Amniotic stem cell (primary cell): ENCODE data around the gene RAPGEF4.

ENCODE experiments used
- DNase-seq: peaks from one replicate; lab custom pipeline; 2025; lab: John Stamatoyannopoulos, UW

Gene RAPGEF4

GRCh38 chr2:172908275-172908674 is 172.6 kb downstream of the RAPGEF4 start:
- no peak for DNase-seq

DNA sequence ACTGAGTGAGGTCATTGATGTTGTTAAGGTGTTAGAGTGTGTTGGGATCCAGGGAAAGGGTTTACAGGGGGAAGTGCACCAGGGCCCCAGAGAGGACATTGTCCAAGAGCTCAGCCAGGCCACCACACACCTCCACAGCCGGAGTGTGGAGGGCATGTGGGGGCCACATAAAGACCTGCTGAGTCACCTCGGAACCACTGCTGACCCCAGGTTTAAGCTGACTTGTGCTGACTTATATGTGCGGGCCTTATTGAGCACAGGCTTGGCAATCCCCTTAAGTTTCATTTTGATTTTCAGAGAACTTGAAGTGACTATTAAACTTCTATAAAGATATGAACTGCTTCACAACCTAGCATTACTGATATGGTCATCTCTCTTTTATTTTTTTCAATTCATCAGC is 173.8 kb downstream of the RAPGEF4 start:
- no peak for DNase-seq

GRCh38 chr2:172912266-172912665 is 176.6 kb downstream of the RAPGEF4 start:
- no peak for DNase-seq

- DNase-seq = no peak
Measured at GRCh38 chr2:172914341-172915008, 178.8 kb downstream of the RAPGEF4 start.

DNA sequence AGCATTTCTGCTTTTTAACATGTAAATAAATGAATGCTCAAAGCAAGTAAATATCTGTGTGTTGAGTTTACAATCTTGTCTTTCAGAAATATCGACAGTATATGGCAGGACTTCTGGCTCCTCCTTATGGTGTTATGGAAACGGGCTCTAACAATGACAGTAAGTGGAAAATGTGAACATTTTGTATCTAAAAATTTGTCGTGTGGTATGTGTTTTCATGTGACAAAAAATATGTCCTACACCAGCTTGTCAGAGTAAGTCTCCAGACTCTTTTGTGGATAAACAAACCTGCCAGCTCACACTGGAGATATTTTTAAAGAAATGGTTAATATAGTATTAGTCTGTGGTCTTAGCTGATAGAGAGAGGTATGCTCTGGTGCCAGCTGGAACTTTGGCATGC is 182.1 kb downstream of the RAPGEF4 start:
- DNase-seq = no peak

GRCh38 chr2:172919732-172920131 is 184.1 kb downstream of the RAPGEF4 start:
- DNase-seq = no peak

DNA sequence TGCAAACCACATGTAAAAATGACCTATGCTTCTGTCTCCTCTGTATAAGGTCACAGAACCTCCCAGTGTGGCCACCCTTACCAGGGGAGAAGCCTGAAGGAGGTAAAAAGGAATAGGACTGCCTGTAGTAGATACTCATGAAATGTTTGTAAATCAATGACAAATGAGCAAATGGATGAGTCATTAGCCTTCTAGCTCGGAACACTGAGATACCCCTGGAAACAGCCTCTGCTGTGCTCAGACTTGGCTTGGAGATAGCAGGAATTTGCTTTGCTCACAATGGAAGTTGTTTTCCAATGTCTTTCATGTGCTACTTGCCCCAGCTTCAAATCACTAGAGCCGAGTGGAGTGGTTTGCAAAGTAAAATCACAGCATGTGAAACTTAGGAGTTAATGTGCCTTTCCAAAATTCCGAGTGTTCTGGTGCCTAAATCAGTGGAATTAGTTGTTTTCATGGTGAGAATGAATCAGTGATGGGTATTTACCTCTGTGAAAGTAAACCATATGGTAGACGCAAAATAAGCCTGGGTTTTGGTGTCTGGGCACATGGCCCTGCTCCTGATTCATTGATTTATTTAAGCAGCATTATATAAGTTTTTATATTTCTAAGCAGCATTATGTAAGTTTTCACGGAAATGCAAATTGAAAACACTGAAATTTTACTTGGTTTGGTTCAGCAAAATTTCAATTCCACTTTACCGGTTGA is 186.0 kb downstream of the RAPGEF4 start:
- no peak for DNase-seq

DNA sequence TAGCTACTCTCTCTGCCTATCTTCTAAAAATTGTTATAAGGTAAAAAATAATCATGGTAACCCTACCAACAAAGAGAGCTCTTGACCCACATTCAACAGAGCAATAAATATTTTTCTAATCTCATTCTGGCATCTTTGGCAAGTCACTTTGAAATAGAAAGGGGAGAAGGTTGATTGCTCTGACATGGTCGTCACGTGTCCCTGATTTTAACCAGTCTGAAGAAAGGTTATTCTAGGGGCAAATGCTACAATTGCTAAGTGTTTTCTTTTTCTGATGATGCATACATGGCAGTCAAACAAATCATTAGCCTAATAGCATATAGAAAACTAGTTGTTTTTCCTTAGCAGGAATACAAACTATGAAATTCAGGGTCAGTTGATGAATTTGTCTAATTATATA is 186.7 kb downstream of the RAPGEF4 start:
- DNase-seq = no peak

DNA sequence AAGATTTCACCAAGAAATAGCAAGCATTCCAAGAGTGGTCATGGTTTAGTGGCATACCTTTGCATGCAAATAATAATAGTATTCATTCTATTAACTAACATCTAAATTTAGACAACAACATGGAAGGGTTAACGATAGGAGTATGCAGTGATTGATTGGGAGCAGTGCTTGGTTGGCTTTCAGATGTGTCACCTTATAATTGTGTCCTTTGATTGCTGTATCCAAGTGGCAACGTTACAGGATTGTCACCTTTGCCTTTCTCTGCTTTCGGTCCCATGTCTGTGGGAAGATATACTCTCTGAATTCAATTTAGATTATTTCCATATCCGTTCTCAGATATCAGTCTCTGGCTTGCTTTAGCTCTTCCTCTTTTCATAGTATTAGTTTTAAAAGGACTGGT is 187.2 kb downstream of the RAPGEF4 start:
- DNase-seq = no peak

GRCh38 chr2:172924097-172924660 is 188.5 kb downstream of the RAPGEF4 start:
- DNase-seq = no peak

DNA sequence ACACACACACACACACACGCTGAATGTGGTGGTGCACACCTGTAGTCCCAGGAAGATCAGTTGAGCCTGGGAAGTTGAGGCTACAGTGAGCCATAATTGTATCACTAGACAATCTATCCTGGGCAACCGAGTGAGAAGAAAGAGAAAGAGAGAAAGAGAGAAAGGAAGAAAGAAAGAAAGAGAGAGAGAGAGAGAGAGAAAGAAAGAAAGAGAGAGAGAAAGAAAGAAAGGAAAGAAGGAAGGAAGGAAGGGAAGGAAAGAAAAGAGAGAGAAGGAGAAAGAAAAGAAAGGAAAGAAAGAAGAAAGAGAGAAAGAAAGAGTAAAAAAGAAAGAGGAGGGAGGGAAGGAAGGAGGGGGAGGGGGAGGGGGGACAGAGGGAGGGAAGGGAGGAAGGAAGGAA is 190.0 kb downstream of the RAPGEF4 start:
- no peak for DNase-seq

DNA sequence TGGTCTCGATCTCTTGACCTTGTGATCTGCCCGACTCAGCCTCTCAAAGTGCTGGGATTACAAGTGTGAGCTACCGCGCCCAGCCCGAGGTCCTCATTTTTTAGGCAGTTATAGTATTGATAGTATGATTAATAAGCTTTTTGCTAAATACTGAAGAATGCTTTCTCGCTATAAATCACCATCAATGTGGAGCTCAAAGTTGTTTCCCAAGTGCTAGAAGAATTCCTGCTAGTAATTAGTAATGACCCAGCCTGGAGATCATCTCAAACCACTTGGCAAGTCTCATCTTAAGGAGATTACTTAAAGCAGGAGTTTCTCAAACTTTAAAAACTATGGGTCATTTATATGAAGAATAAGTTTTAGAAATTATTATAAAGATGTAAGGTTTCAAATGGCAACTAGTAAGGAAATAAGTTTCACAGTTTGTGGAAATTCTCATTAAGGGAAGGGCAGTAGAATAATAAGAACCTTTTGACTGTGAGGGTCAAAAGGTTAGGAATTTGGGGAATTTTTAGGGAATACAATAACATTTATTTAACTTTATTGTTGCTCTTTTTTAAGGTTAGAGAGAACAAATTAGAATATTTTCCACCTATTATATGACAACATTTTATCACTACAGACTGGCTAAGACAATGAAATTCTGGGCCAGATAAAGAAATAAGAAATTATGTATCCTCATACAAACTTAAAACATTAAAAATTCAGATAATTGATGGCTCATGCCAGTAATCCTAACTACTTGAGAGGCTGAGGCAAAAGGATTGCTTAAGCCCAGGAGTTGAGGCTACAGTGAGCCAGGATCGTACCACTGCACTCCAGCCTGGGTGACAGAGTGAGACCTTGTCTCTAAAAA is 191.4 kb downstream of the RAPGEF4 start:
- DNase-seq = no peak

- DNase-seq = no peak
Measured at GRCh38 chr2:172927641-172928357, 192.2 kb downstream of the RAPGEF4 start.

DNA sequence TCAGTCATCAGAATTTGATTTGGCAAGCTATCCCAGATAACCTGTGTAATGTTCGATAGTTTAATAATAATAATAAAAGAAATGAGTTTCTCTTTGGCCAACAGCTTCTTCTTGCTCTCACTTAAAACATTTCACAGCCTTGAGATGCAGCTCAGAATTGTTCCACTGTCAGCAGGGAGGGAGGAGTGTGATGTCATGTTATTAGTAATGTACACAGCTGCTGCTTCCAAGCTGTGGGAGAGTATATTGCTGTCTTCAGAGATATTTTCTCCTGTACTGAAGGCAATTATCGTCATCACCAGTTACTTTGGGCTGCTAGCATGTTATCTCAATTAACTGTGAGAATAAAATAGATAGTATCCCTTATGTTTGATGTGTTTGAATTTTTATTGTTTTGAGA is 193.1 kb downstream of the RAPGEF4 start:
- no peak for DNase-seq

DNA sequence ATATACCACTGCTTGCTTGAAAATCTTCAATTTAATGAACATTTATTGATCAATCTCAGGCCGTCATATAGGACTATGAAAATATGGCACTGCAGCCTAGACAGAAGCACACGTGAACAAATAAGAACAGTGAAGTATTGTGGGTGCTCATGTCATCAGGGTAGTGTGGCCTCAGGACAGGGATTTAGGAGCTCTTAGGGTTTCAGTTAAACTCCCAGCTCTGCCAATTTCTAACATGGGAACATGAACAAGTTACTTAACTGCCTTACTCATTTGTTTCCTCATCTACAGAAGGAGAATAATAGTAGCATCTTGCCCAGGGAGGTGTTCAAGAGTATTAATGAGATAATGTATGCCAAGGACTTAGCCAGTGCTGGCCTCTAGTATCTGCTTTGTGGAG is 194.0 kb downstream of the RAPGEF4 start:
- no peak for DNase-seq

- no peak for DNase-seq
Measured at GRCh38 chr2:172930871-172931255, 195.2 kb downstream of the RAPGEF4 start.

GRCh38 chr2:172931256-172931894 is 195.7 kb downstream of the RAPGEF4 start:
- DNase-seq = no peak

GRCh38 chr2:172931918-172932520 is 196.4 kb downstream of the RAPGEF4 start:
- DNase-seq = peak; percentile 52

- DNase-seq = no peak
Measured at GRCh38 chr2:172937884-172938712, 202.5 kb downstream of the RAPGEF4 start.
